H9 (cell line): ENCODE measurements around the gene ELP1. TPM values are rescaled to one million over a fixed set of nuclear protein-coding genes. Genes with fewer than 3 reads are reported as not detected.

ENCODE experiments used
- DNase-seq: peaks from one replicate; pipeline ENCODE4 v3.0.0-alpha.2; 2017
- H2AFZ ChIP-seq: one replicate; pipeline ENCODE4 v1.6.1; 2013; ENCODE audit warnings: mild to moderate bottlenecking, low read length, control low read depth, moderate library complexity
- H2AK5ac ChIP-seq: 2 replicates; pipeline ENCODE4 v1.6.1; 2013; ENCODE audit warnings: low read length, control low read depth, mixed read lengths; ENCODE audit not compliant: insufficient read length
- H2BK120ac ChIP-seq: one replicate; pipeline ENCODE4 v1.6.1; 2013; ENCODE audit warnings: low read depth, mild to moderate bottlenecking, low read length, control low read depth, inconsistent platforms; ENCODE audit not compliant: poor library complexity, severe bottlenecking
- H2BK12ac ChIP-seq: 2 replicates; pipeline ENCODE4 v1.6.1; 2013; ENCODE audit warnings: low read length, control low read depth, mixed read lengths, low read depth; ENCODE audit not compliant: insufficient read length
- H2BK15ac ChIP-seq: 2 replicates; pipeline ENCODE4 v1.6.1; 2013; ENCODE audit warnings: low read depth, low read length, control low read depth
- H2BK20ac ChIP-seq: one replicate; pipeline ENCODE4 v1.6.1; 2013; ENCODE audit warnings: low read depth, mild to moderate bottlenecking, low read length, control low read depth, inconsistent platforms; ENCODE audit not compliant: poor library complexity, severe bottlenecking
- H2BK5ac ChIP-seq: 2 replicates; pipeline ENCODE4 v1.6.1; 2013; ENCODE audit warnings: low read length, control low read depth, mixed read lengths; ENCODE audit not compliant: insufficient read length
- H3K14ac ChIP-seq: 2 replicates; pipeline ENCODE4 v1.6.1; 2013; ENCODE audit warnings: low read length, control low read depth; ENCODE audit not compliant: insufficient read depth
- H3K18ac ChIP-seq: 2 replicates; pipeline ENCODE4 v1.6.1; 2013; ENCODE audit warnings: low read depth, mild to moderate bottlenecking, mixed read lengths, low read length, control low read depth; ENCODE audit not compliant: insufficient read length
- H3K23ac ChIP-seq: 2 replicates; pipeline ENCODE4 v1.6.1; 2013; ENCODE audit warnings: low read length, control low read depth, mixed read lengths, low read depth; ENCODE audit not compliant: insufficient read length
- H3K23me2 ChIP-seq: 2 replicates; pipeline ENCODE4 v1.6.1; 2013; ENCODE audit warnings: low read depth, mild to moderate bottlenecking, mixed read lengths, low read length, control low read depth; ENCODE audit not compliant: insufficient read length, poor library complexity, severe bottlenecking
- H3K27ac ChIP-seq: 2 replicates; pipeline ENCODE4 v1.5.1; 2013; ENCODE audit warnings: low read length, control low read depth, mixed read lengths, low read depth; ENCODE audit not compliant: insufficient read length
- H3K27me3 ChIP-seq: 2 replicates; pipeline ENCODE4 v1.6.1; 2013; ENCODE audit warnings: low read length, control low read depth, inconsistent platforms; ENCODE audit not compliant: insufficient read depth
- H3K4ac ChIP-seq: 2 replicates; pipeline ENCODE4 v1.6.1; 2013; ENCODE audit warnings: low read depth, mild to moderate bottlenecking, control low read depth, inconsistent platforms, low read length, moderate library complexity
- H3K4me1 ChIP-seq: 2 replicates; pipeline ENCODE4 v1.6.1; 2013; ENCODE audit warnings: low read length, control low read depth, inconsistent platforms; ENCODE audit not compliant: insufficient read depth
- H3K4me2 ChIP-seq: 2 replicates; pipeline ENCODE4 v1.6.1; 2013; ENCODE audit warnings: low read length, control low read depth, mixed read lengths; ENCODE audit not compliant: insufficient read length, insufficient read depth
- H3K56ac ChIP-seq: 2 replicates; pipeline ENCODE4 v1.6.1; 2013; ENCODE audit warnings: low read depth, mild to moderate bottlenecking, mixed read lengths, low read length, control low read depth; ENCODE audit not compliant: insufficient read length
- H3K79me1 ChIP-seq: 2 replicates; pipeline ENCODE4 v1.6.1; 2013; ENCODE audit warnings: low read depth, mild to moderate bottlenecking, moderate library complexity, low read length, control low read depth, inconsistent platforms; ENCODE audit not compliant: insufficient read depth, poor library complexity, severe bottlenecking
- H3K79me2 ChIP-seq: 2 replicates; pipeline ENCODE4 v1.6.1; 2013; ENCODE audit warnings: low read length, control low read depth, inconsistent platforms; ENCODE audit not compliant: insufficient read depth
- H3K9ac ChIP-seq: 2 replicates; pipeline ENCODE4 v1.6.1; 2013; ENCODE audit warnings: low read length, control low read depth, mixed read lengths; ENCODE audit not compliant: insufficient read length; ENCODE audit errors: extremely low read depth
- H3K9me3 ChIP-seq: one replicate; pipeline ENCODE4 v1.6.1; 2013; ENCODE audit warnings: low read depth, low read length, inconsistent platforms; ENCODE audit not compliant: control insufficient read depth
- H3T11ph ChIP-seq: one replicate; pipeline ENCODE4 v1.6.1; 2013; ENCODE audit warnings: mild to moderate bottlenecking, low read length, control low read depth, inconsistent platforms
- H4K20me1 ChIP-seq: one replicate; pipeline ENCODE4 v1.6.1; 2013; ENCODE audit not compliant: control insufficient read depth, insufficient read length, insufficient read depth
- H4K5ac ChIP-seq: 2 replicates; pipeline ENCODE4 v1.6.1; 2013; ENCODE audit warnings: low read depth, mild to moderate bottlenecking, mixed read lengths, low read length, control low read depth; ENCODE audit not compliant: insufficient read length
- H4K8ac ChIP-seq: replicated peaks from 2 replicates; pipeline ENCODE4 v1.6.1; 2013; ENCODE audit warnings: low read length, control low read depth, mixed read lengths, low read depth; ENCODE audit not compliant: insufficient read length
- H4K91ac ChIP-seq: 2 replicates; pipeline ENCODE4 v1.6.1; 2013; ENCODE audit warnings: low read depth, mild to moderate bottlenecking, moderate library complexity, mixed read lengths, low read length, control low read depth; ENCODE audit not compliant: insufficient read length
- H3K27ac Mint-ChIP-seq, 3 experiments: 2 replicates in 2 of 3; 3 replicates in 1 of 3; pipeline ENCODE4 v1.8.0; 2020 to 2021; ENCODE audit warnings: mixed read lengths in 3 of 3, mild to moderate bottlenecking in 1 of 3, moderate library complexity in 1 of 3
- H3K27me3 Mint-ChIP-seq: 2 replicates; pipeline ENCODE4 v1.8.0; 2021; ENCODE audit warnings: low read depth, mild to moderate bottlenecking, moderate library complexity, mixed read lengths
- H3K36me3 Mint-ChIP-seq, 3 experiments: 2 replicates in 2 of 3; 3 replicates in 1 of 3; pipeline ENCODE4 v1.8.0; 2020 to 2021; ENCODE audit warnings: low read depth in 3 of 3, mixed read lengths in 3 of 3; ENCODE audit not compliant: insufficient read depth in 1 of 3
- H3K4me1 Mint-ChIP-seq, 2 experiments: 2 replicates each; pipeline ENCODE4 v1.8.0; 2020; ENCODE audit warnings: mixed read lengths in 2 of 2
- H3K4me3 Mint-ChIP-seq, 2 experiments: 2 replicates in 1 of 2; 3 replicates in 1 of 2; pipeline ENCODE4 v1.8.0; 2020 to 2021; ENCODE audit warnings: mild to moderate bottlenecking in 2 of 2, mixed read lengths in 2 of 2, moderate library complexity in 1 of 2
- H3K9me3 Mint-ChIP-seq, 2 experiments: 2 replicates in 1 of 2; 3 replicates in 1 of 2; pipeline ENCODE4 v1.8.0; 2020; ENCODE audit warnings: mild to moderate bottlenecking in 2 of 2, mixed read lengths in 2 of 2, moderate library complexity in 1 of 2
- WGBS: extraction: QIAGEN DNeasy Blood & Tissue Kit; methylation state at CpG from one replicate; pipeline ENCODE4 v1.1.7; 2013; ENCODE audit warnings: missing lambda C conversion rate, low lambda C conversion rate, mixed read lengths; ENCODE audit not compliant: insufficient read length; ENCODE audit errors: extremely low coverage; 5-methylcytosine and 5-hydroxymethylcytosine counted together
- total RNA-seq: library from RNA; stranded (reverse); gene quantifications from 2 replicates; pipeline ENCODE4 v1.2.1, GENCODE V29; 2021
- TF ChIP-seq, protein P1 (sequence below): fragments of 200-600 bp; sonication (generic); conservative IDR thresholded peaks from 3 replicates; pipeline ENCODE4 v1.8.0; 2021; ENCODE audit warnings: antibody characterized with exemption, mild to moderate bottlenecking

Gene ELP1
- total RNA-seq, 1 experiment from 2014 or later = 38.7 TPM

DNA sequence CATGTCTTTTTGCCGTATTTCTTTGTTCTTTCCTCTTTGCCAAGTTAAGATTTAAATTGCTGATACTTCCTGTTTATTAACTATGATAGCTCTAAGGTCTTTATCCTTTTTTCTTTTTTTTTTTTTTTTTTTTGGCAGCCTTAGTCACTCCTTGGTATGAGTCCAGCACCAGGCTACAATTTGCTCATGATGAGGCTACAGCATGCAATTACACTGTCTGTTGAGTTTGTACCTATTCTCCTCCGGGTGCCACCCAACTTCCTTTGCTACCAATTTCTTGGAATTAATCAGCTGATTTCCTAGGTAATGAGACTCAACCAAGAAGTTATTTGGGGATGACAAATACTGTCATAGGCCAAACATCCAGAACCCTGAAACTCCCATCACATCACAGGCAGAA, 103.7 kb downstream of the ELP1 start:
- no CpG with 5 or more reads among the region's 2 CpGs for WGBS
- TF ChIP-seq, protein P1, sequence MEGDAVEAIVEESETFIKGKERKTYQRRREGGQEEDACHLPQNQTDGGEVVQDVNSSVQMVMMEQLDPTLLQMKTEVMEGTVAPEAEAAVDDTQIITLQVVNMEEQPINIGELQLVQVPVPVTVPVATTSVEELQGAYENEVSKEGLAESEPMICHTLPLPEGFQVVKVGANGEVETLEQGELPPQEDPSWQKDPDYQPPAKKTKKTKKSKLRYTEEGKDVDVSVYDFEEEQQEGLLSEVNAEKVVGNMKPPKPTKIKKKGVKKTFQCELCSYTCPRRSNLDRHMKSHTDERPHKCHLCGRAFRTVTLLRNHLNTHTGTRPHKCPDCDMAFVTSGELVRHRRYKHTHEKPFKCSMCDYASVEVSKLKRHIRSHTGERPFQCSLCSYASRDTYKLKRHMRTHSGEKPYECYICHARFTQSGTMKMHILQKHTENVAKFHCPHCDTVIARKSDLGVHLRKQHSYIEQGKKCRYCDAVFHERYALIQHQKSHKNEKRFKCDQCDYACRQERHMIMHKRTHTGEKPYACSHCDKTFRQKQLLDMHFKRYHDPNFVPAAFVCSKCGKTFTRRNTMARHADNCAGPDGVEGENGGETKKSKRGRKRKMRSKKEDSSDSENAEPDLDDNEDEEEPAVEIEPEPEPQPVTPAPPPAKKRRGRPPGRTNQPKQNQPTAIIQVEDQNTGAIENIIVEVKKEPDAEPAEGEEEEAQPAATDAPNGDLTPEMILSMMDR = no peak
- H3K14ac ChIP-seq = no peak overlapping the region
- no peak overlapping the region for H3K23ac ChIP-seq
- H4K20me1 ChIP-seq = no peaks in the 10 kb centered on the region
- no peak overlapping the region for H2BK20ac ChIP-seq
- Mint-ChIP-seq H3K4me1 (no peaks in the 10 kb centered on the region), H3K27ac (no peak overlapping the region), H3K4me3 (no peak overlapping the region), H3K9me3 (peaks cover 3 to 5% of the 10 kb centered on the region in 2 experiments; a peak in 3 of 5 replicates), H3K27me3 (no peaks in the 10 kb centered on the region; the same call in 1 of the 2 replicates), H3K36me3 (no peaks in the 10 kb centered on the region)
- H3K27me3 ChIP-seq = no peaks in the 10 kb centered on the region
- no peaks in the 10 kb centered on the region for H3K79me2 ChIP-seq
- no peak overlapping the region for H3K18ac ChIP-seq
- no peak overlapping the region for H3K4ac ChIP-seq
- H2AK5ac ChIP-seq = no peak overlapping the region
- no peak overlapping the region for H2BK12ac ChIP-seq
- H4K5ac ChIP-seq = no peak overlapping the region
- no peak overlapping the region for H2AFZ ChIP-seq
- no peak overlapping the region for H3K56ac ChIP-seq
- no peak overlapping the region for H2BK120ac ChIP-seq
- H4K8ac ChIP-seq = no peak overlapping the region
- no peak overlapping the region for H2BK15ac ChIP-seq
- H4K91ac ChIP-seq = no peak overlapping the region
- DNase-seq = no peak
- no peak overlapping the region for H3K9ac ChIP-seq
- no peak overlapping the region for H3K4me2 ChIP-seq
- no peaks in the 10 kb centered on the region for H3K9me3 ChIP-seq
- H3K79me1 ChIP-seq = no peaks in the 10 kb centered on the region
- no peaks in the 10 kb centered on the region for H3K23me2 ChIP-seq
- H3K27ac ChIP-seq = no peak overlapping the region
- H3K4me1 ChIP-seq = no peaks in the 10 kb centered on the region
- H3T11ph ChIP-seq = no peak overlapping the region
- H2BK5ac ChIP-seq = no peak overlapping the region
